Activated CD4-positive, alpha-beta T cell treated with anti-CD3 and anti-CD28 coated beads for 24 hours (primary cell): Measurements from ENCODE around the gene BAK1.

Experiments used
- DNase-seq, 2 donors: peaks; one replicate each; pipeline ENCODE4 v3.0.0-alpha.2; 2020; ENCODE audit warnings: low read depth in 2 of 2

Gene BAK1

GRCh38 chr6:33579828-33580714 is at the start of gene BAK1:
BAK1 (minus strand) TSS chr6:33580276; CDS start chr6:33577604, 2,672 bp downstream.
- DNase-seq, result peak; percentile 74 to 75

DNA sequence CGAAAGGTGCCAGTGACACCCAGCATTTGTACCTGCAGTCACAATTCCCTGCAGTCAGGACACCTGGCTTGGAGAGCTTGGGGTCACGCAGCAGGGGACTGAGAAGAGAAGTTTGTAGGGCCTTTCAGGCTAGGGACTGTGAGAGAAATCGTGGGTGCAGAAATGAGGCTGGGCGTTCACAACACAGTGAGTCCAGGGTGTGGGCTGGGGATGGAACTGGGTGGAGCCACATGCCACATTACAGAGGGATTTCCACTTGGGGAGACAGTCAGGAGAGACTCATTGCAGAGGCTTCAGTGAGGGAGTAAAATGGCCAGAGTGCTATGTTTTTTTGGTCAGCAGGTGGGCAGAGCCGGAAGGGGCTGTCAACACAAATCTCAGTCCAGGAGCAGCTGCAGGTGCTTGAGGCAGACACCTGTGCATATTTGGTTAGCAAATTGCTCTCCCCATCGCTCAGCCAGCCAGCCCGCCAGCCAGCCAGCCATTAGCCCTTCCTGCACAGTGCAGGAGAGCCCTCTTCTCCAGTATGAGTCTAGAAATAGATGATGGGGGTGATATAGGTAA is 48.4 kb upstream of the BAK1 start:
- no peak for DNase-seq

- no peak for DNase-seq
Measured at GRCh38 chr6:33627876-33628275, 47.8 kb upstream of the BAK1 start.

GRCh38 chr6:33624856-33625255 is 44.8 kb upstream of the BAK1 start:
- DNase-seq, result no peak

DNA sequence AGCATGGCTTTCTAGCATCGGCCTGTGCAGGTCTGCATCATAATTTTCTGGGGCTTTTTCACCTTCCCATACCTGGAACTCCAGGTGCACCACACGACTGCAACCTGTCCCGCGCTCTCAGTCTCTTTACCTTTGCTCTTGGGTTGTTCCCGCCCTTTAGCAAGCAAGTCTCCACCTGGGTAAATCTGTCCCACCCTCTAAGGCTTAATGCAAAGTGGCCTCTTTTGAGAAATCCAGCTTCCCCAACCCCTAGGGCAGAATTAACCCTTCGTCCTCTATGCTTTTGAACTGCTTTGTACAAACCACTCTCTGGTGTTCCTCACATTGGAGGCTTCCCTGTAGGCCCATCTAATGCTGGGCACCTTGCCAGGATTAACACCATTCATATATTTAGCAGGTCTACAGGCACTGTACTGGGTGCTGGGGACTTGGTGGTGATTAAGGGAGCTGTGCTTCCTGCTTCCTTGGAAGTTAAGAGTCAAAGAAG is 43.9 kb upstream of the BAK1 start:
- DNase-seq, result no peak

GRCh38 chr6:33622456-33623431 is 42.7 kb upstream of the BAK1 start:
- no peak for DNase-seq

DNA sequence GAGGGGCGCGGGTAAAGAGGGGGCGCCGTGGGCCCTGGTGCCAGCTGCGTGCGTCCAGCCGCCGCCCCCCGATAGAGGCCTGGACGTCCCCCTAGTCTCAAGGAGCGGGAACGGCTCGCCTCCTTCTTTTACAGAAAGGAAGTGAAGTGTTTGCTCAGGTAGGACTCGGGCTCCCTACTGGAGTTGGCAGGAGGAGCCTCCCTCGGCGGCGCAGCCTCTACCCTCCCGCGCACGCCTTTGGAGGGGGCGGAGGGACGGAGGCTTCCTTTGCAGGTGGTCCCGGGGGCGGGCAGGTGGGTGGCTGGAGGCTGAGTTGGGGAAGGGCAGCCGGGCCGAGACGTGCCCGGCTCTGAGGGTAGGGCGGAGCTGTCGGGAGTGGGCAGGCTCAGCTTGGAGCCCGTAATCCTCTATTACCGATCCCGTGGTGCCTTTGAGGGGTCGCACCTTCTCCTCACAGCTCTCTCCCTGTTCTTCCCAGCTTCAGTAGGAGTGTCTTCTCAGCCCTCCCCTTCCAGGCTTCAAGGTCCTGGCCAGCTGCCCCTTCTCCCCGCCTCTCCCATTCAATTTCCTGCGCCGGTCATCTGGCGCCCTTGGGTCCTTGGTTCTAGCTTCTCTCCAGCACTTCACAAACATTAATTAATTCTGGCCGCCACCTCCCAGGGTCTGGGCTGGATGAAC is 41.8 kb upstream of the BAK1 start:
- peak in 1 of 2 donors; percentile 22 for DNase-seq

DNA sequence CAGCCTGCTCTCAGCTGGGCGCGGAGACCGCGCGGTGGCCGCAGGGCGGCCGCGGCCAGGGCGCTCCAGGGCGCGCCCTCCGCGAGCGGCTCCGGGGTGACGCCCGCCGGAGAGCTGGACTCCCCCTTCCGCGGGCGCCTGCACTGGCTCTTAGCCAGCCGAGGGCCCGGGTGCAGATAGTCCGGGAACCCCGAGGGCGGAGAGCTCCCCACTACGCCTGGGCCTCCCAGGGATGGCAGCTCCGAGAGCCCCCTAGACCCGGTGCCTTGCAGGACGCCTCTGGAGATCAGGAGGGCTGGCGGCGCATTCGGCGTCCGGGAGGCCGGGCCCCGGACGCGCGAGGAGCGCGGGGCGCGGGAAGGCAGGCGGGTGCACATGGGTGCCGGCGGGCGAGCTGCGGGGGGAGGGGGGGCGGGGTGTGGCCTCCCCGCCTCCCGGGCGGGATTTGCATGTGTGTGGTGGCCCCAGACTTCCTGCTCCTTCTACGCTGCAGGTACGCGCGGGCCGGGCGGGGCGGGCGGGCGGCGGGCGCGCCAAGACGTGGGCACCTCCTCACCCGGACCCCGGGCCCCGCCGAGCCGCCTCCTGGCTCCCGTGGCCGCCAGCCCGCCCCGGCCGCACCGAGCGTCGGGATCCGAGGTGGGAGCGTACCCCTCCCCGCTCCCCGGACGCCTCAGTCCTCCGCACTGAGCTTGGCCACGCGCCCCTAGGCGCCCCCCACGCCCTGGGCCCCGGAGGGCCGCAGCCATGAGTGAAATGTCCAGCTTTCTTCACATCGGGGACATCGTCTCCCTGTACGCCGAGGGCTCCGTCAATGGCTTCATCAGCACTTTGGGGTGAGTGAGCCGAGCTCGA is 41.0 kb upstream of the BAK1 start, which contains the start of gene ITPR3:
Gene ITPR3, plus strand, starts transcription at position 467 of the 855 bp plus-strand sequence. Its CDS starts 281 bp downstream, at position 748.
- peak; percentile 55 to 62 for DNase-seq

GRCh38 chr6:33620158-33620855 is 40.2 kb upstream of the BAK1 start:
- DNase-seq, result peak in 1 of 2 donors; percentile 31

- DNase-seq, result no peak
Measured at GRCh38 chr6:33619166-33619840, 39.2 kb upstream of the BAK1 start.

DNA sequence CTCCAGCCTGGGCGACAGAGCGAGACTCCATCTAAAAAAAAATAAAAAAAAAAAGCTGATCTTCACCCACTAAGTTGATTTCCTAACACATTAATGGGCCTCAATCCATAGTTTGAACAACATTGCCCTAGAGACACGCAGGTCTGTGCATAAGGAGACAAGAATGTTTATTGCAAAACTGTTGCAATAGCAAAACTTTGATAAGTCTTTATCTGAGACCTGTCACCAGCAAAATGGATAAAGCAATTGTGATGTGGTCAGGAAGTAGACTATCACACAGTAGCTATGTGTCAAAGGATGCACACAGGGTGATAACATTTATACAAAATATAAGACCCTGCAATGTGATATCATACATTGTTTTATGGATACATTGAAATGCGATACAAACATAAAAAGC is 36.8 kb upstream of the BAK1 start:
- no peak for DNase-seq

- no peak for DNase-seq
Measured at GRCh38 chr6:33616113-33616512, 36.0 kb upstream of the BAK1 start.

DNA sequence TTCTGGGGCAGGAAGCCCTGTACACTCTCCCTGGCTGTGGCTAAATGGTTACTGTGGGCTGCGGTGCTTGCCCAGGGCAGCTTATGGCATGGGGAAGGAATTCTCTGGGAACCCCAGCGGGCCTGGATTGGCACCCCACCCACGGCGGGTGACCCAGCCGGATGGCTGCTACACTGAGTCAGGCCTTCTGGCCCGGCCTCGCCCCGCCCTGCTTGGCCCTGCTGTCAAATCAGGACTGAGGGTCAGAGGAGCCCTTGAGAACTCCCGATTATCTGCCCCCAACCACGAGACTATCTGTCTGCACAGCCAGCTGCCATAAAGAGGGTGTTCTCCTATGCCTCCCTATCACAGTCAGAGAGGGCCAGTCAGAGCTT is 33.7 kb upstream of the BAK1 start:
- no peak for DNase-seq

DNA sequence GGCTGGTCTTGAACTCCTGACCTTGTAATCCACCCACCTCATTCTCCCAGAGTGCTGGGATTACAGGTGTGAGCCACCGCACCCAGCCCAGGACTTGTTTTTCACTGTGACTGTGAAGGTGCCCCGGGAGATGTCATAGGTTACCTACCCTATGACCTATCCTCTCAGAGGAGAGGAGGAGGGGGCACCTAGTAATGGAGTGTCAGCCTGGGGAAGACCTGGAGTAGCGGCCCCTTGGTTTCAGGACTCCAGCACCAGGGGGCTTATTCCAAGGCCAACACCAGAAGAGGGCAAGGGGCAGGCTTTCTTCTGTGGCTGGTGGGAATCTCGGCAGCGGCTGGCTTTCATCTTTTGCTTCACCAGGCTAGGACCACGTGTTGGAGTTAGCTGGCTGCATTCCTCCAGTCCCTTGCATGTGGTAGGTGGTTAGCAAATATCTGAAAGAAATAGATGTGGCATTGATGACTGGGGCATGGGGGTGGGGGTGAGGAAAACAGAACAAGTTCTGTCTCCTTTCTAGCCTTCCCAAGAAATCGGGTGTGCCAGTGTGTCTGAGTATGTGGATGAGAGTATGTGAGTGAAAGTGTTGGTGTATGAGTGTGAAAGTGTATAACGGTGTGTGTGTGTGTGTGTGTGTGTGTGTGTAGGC is 33.2 kb upstream of the BAK1 start:
- DNase-seq, result no peak

DNA sequence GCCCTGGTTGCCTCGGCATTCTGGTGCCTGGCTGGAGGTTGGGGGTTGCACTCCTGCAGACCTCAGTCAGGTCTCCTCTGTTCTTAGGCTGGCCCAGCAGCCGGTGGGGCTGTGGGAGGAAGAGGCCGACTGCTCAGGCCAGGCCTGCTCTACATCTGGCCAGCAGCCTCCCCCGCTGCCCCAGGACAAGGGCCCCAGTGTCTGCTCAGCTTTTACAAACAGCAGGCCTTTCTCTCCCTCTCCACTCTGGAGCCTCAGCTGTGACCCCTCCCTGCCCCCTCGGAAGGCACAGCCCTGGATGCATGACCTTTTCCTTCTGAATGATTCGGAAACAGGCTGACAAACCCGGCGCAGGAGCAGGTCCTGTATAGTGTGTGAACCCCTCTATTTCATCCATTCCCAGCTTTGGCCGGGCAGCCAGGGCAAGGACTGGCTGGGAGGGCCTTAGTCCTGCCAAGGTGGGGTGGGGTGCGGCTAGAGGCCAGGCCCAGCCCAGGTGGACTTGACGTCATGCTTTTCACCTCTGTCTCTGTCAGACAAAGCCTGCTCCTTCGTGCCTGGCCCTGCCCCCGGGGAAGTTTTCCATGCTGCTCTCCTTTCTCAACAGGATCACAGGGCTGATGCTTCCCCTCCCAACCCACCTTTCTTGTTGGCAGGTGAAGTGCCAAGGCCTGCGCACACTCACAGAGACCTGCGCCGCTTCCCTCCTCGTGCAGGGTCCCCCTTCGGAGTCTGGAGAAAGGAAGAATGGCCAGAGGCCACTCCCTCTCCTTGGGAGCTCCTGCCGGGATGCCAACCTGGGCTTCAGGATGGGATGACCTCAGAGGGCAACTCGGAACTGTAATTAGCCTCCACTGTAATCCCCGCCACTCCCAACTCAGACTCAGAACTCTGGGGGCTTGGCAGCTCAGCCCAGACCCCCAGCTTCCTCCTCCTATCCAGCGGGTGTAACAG is 31.0 kb upstream of the BAK1 start:
- no peak for DNase-seq

DNA sequence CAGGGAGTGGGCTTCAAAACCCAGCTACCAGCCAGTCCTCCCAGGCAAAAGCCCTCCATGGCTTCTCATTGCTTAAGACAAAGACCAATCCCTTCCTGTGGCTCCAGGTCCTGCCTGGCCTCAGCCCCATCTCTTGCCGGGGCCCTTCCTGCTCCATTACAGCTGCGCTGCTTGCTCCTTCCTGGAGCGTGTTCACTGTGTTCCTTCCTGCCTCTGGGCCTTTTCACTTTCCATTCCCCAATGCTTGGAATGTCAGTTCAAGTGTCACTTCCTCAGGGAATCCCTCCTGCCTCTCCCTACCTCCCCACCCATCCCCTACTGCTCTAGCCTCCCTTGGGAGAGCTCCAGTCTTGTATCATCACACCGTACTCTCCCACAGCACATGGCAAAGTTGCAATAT is 30.0 kb upstream of the BAK1 start:
- no peak for DNase-seq

GRCh38 chr6:33609528-33609927 is 29.5 kb upstream of the BAK1 start:
- DNase-seq, result no peak
